Suprapubic skin (tissue), 4 donors: ENCODE results near the gene MLPH.

Source experiments
- CTCF ChIP-seq, 2 donors: fragments of 200-600 bp in 1 of 2; fragments of 450-650 bp in 1 of 2; sonication (generic) in 1 of 2; IDR thresholded peaks; one replicate each; pipeline ENCODE4 v1.5.1; 2016 to 2019; ENCODE audit warnings: antibody characterized with exemption in 2 of 2, mild to moderate bottlenecking in 1 of 2, moderate library complexity in 1 of 2
- POLR2A ChIP-seq, 2 donors: fragments of 450-650 bp; IDR thresholded peaks; one replicate each; pipeline ENCODE4 v1.6.1; 2017; ENCODE audit warnings: antibody characterized with exemption in 2 of 2, mild to moderate bottlenecking in 2 of 2, moderate library complexity in 2 of 2
- POLR2AphosphoS5 ChIP-seq, 3 donors: sonication (generic); formaldehyde crosslinking; IDR thresholded peaks; one replicate each; pipeline ENCODE4 v1.6.1; 2017; ENCODE audit warnings: antibody characterized with exemption in 3 of 3

DNA sequence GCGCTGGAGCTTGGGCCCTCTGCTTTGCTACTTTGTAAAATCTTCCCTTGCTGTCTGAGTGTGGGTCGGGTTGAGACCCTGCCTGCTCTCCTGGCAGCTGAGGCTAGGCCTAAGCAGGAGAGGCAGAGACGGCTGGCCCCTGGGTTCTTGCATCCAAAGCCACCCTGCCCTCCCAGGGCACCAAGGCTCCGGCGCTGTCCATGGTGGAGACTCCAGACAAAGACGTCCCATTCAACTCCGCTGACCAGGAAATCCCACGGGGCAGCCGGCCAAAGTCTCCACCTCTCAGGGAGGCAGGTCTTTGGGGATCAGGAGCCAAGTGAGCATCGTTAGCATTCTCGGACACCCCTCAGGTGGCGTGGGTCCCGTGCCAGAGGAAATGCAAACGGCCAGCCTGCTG lies 76.8 kb downstream of the MLPH start:
- no peak for TF ChIP-seq CTCF (IDR thresholded peaks at IDR 0.05)
- TF ChIP-seq POLR2A (IDR thresholded peaks at IDR 0.05), result no peak
- no peak for TF ChIP-seq POLR2AphosphoS5 (IDR thresholded peaks at IDR 0.05)
